Activated CD4-positive, alpha-beta T cell treated with anti-CD3 and anti-CD28 coated beads, Interleukin-2, Interleukin-6, amounts not matched to agents 100 ng/mL and 50 ng/mL, durations not matched to agents 16 hours and 8 hours (primary cell): ENCODE results near the gene BACH2.
"Not testable (repeated sequence)": the region's sequence is repeated elsewhere in the genome, so short reads cannot be mapped to it uniquely, and the experiment has no call there.

Experiments used
- DNase-seq: peaks from one replicate; pipeline ENCODE4 v3.0.0-alpha.2; 2020

BACH2 gene

DNA sequence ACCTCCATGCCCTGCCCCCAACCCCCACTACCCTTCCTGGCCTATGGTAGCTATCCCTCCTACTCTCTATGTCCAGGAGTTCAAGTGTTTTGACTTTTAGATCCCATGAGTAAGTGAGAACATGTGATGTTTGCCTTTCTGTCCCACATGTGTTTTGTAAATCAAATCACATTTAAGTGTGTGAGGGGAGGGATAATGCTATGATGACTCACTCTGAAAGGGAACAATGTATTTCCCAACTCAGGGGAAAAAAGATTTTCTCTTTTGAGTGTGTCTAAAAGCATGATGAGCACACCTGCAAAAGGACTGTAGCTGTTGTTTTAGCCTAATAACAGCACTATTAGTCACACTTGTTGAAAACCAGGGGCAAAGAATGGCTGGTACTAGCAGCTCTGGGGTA lies 208.6 kb downstream of the BACH2 start:
- peak; percentile 36 for DNase-seq

DNA sequence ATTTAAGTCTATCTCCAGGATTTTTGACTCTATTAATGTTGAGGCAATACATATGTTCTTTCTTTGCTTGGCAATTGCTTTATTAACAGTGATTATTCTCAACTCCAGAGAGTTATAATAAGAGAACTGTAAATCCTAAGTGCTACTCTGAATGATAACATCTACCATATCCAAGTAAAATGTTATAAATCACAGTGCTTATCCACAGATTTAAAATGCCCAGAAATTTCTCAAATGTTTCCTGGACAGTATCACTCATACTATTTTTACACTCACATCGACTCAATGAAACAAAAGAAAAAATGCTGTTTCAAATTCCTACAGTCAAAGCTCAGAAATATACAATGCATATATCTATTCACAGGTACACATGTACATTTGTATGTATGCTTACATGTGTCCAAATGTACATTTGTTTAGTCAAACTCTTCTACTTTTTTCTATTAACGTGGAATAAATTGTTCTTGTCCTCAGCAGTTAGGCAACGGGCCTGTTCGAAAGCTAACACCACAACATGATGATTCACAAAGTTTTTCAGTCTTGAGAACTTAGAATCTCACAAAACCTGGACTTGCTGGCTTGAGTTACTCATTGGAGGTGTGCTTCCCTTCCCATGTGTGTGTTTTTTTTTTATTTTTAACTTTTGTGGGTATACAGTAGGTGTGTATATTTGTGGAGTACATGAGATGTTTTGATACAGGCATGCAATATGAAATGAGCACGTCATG lies 209.4 kb downstream of the BACH2 start:
- no peak for DNase-seq

DNA sequence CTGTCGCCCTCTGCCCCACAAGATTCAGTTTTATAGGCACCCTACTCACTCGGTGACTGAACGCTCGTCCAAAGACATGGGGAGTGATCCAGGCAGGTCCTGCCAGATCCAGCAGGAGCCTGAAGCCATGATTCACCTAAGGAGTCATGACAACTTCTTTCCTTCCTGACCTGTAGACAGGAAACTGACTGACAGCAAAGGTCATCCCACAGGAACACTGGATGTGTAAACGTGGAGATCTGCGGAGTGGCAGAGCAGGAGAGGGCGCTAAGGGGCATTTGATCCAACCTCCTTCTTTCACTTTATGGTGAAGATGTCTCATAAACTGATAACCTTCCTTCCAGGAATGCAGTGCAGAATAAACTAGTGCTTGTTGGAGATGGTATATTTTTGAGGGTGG lies 210.1 kb downstream of the BACH2 start:
- DNase-seq: no peak

DNA sequence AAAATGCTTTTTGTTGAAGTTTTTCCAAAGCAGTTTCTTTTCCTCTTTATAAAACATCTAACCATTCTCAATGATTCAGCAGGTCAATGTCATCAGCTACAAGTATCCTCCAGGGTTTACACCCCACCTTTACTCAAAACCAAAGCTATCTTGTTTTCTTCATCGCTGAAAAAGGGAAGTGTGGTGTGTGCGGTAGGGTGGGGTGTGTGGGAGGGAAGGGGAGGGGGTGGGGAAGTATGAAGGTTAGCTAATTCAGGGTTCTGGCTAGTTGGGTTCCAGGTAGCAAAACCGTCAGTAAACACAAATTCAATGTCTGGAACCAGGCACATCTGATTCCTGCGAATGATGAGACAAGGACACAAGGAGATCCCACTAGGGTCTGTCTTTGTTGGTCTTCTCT lies 212.8 kb downstream of the BACH2 start:
- peak; percentile 71 for DNase-seq

DNA sequence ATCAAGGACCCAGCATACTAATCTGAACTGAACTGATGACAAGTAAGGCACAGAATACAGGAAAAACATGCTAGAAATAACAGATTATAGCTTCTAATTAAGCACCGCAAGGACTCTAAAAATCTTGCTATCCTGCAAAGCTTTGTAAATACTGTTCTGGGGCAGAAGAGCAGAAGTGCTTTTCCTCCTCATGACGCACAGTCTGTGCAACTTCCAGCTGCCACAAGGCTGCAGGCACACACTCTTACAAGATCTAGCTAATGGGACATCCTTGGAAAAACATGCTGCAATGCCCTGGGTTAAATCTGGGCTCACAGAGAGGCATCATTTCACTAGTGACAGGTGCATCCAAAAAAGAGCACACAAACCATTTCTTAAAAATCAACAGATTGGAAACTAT lies 213.8 kb downstream of the BACH2 start:
- DNase-seq: no peak

DNA sequence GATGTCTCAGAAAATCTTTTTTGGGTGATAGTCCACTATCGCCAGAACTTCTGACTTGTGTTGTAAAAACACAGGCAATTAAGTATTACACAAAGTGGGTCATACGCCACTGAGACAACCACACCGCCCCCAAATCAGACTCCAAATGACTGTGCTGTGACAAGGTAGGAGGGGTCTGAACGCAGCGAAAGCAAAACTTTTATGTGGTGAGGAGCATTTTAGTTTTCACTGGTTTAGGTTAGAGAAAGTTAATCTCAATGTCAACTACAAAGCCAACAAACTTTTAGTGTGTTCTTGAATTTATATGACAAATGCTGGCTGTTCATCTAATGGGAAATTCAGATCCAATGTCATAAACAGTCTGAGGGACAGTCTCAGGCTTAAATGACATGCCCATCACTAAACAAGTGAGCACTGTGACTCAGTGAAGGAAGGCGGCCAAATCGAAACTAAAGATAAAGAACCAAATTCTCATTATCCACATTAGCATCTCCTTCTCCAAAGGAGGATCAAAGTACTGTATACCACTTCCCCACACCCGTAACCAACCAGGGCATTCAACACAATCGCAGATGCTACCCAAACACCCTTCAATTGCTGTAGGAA lies 215.7 kb downstream of the BACH2 start:
- peak; percentile 92 for DNase-seq

DNA sequence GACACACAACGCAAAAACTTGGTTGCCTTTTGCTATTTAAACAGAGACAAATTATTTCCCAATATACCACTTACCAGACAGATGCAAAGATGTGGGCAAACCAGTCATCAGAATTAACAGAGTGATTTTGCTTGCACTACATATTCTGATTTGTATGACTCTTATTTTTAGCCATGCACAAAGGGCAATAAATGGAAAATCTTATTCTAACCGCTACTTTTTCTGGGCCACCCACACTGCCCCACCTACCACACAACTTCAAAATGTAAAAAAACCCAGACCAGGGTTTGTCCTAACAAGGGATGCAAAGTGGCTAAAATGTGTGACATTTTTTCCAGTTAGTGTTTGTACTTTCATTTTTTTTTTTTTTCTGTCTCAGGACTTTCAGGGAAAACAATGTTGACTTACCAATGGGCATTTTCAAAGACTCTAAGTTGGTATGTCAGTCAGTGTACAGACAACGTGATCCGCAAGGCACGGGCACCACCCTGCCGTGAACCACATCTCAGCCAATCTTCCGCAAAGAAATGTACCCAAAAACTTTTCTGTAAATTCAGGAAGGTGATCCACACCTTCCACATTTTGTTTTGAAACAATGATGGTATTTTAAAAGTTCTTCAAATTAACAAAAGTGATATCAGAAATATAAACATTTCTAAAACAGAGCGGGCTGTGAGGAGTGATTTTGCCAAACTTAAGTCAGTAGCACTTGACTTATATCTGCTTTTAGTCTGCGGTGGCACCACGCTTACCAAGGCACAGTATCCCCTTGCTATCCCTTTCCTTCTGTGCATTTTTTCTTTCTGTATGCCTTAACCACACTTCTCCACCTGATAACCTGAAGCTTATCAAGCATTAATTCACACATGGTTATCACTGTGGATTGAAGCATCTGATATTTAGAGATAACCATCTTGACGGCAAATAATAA lies 216.8 kb downstream of the BACH2 start:
- DNase-seq: peak; percentile 51

DNA sequence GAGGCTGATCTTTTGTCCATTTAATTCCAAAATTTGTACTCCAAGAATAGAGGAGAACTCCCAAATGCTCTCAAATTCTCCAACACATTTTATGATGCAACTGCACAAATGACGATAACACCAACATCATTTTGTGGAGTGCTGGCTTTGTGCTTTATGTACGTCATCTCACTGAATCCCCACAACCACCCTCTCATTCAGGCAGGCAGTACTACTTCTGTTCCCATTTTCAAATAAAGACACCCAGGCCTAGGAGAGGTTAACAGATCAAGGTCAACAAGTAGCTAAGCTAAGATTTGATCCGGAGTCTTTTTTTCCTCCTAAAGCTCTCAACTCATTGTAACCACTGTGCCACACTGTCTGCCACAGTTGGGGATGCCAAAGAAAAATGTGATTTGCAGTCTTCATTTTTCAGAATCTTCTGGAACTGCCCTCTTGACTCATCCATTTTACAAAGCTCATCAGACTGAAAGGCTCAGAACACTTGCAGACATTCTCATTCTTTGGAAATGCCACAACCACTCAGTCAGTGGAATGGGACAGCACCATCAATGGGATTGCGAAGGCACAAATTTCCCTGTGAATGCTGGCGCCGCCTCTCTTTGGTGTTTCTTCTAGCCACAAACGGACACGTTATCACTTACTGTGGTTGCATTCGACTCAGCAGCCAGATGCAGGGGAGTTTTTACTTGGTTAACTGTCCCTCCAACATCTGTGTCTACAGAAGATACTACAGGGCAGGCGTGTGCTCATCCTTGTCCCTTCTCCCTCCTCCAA lies 217.9 kb downstream of the BACH2 start:
- peak; percentile 72 for DNase-seq

DNA sequence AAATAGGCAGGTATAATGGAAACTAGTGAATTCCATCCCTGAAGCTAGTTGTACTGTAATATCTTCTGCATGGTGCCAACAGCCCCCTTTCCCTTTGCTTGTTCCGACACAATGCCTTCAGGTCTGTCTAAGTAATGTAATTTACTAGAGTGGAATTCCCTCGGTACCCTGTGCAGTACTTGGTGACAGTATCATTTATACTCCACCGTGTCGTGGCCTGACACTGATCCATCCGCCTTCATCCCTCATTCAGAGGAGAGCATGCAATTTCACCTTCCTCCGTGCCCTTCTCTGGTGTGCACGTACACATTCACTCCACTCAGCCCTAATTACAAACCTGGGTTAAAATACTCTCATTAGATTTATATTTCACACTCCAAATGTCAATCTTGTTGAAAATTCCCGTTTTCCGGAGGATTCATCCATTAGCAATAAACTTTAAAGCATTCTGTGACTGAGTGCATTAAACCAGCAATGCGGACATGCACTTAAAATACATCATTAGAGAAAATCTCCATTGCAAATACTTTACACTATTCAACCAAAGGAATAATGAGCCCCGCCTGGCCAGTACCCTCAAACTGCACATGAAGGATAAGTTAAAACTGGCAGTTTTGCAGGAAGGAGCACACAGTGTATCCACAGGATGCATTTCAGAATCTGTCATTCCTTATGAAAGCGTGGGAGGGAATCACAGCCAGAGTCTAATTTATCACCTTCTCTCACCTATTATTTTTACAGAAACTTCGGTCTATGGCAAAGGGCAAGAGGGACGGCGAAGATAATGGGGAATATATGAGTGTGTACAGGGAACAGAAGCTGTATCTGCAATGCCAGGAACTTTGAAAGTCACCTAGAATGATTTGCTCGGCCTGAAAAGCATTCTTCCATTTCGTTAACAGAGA lies 219.9 kb downstream of the BACH2 start:
- no peak for DNase-seq

DNA sequence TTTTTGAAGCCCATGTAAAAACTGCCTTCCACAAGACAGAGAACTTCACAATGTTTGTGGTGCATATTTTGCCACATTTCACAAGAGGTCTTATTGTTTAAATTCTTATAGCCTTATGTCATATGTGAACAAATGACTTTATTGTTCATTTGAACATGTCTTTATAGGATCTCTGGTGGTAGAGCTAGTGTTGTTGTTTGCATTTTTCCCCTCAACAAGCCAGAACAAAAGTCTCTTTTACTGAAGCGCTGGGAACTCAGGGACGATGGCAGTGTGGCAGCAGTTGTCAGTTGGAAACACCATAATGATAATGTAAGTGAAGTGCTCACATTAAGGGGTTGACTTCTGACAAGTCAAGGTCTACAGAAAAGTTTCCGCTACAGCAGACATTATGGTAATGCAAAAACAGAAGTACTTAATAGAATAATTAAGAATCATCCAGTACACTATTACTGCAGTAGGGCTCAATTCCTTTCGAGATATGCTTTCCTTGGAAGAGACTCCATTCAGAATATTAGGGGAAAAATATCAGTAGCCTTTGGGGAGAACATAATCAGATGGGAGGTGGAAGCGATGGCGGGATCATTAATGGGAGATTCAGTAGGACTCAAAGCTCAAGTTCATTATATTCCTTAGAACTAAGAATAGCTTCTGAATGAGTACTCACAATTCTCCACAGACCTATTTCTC lies 222.3 kb downstream of the BACH2 start:
- DNase-seq: no peak

DNA sequence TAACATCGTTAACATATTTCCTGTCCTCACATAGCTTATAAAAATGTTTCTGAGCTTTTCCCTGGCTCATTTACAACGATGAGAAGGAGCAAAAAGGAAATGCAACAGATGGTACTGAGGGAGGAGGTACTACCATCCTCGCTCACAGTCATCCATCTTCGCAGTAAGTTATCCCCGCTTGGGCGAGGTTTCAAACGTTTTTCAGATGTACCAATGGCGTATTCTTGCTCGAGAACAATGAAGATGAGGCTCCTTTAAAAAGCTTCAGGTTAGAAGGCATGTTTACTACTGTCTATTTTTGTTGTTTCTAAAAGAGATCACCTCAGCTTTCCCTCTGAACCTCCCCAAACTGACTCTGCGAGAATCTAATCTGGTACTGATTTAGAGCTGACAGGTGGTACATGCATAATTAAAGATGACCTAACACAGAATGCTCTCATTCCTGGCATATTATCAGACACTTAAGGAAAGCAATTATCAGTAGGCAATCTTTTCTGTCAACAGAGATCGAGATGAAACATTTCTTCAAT lies 223.6 kb downstream of the BACH2 start:
- no peak for DNase-seq

DNA sequence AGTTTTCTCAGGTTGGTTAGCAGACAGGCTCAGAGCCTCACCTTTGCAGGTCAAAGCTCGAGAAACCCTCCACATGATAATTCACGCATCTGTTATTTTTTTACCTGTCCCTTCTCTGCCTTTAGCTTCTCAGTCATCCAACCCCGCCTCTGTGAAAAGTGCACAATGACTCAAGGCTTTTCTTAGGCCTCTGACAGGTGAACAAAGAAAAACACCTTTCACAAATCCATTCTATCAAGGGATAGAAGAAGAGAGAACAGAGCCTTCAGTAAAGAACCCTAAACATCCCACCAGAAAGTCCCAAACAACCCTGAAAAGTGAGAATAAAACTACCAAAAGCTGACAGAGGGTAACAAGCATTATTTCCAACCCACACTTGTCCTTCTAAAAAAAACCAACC lies 224.1 kb downstream of the BACH2 start:
- DNase-seq: no peak

DNA sequence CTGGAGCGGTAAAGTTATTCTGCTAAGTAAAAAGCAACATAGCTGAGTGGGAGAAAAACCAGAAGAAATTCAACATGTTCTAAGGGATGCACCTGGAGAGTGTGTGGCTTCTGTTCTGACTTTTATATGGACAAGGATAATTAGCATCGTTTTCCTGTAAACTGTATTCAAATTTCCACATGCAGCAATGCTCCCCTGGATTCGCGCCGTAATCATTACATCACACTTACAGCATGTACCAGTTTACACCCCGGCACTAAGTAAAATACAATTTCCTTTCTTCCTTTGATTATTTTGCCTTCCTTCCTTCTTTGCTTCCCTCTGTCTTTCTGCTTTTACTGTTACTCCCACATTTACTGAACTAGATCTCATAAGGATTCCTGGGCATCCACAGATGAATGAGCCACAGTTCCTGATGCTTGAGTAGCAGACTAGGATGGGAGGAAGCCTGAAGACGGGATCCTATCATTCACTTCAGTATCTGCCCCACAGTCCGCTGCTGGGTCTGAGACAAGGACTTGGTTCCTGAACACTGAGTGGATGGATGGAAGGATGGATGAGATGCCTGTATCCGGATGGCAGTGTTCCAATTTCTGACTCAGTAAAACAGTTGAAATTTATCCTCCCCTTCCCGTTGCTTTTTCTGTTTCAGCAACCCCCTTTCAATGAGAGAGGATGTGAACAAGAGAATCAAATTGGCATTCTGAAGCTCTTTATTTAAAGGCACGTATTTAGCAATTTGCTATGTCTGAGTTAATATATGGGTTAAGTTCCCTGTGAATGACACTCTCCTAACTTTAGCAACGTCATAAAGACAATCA lies 227.7 kb downstream of the BACH2 start:
- no peak for DNase-seq

DNA sequence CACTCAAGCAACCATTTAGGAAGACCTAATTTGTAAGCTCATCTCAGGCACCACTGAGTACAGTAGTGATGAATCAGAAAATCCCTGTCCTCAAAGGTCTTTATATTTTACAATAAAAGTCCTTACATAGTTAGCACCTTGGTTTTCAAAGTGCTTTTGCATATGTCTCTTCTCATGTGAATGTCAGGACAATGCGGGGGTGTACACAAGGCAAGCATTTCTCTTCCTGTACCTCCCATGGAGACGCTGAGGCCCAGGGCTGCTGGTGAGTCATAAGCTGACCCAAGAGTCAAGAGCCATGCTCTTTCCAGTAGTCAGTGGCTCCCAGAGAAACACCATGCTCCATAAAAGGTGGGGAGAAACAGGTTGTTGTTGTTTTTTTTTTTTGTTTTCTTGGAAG lies 228.4 kb downstream of the BACH2 start:
- DNase-seq: peak; percentile 56

DNA sequence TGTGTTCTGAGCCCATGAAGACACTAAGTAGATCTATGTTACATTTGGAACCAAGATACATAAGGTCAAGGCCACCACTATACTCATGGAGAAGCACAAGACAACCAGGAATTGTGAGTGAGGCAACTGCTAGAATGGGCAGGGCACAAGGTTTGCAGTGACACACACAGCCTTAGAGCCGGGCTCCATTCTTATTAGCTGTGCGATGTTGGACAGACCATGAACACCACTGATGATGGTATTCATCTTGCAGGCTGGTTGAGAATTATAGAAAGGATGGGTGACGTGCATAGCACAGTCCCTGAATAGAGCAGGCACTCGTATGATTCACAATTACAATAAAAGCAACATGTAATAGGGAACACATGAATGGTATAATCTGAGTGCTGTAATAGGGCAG lies 229.9 kb downstream of the BACH2 start:
- no peak for DNase-seq

DNA sequence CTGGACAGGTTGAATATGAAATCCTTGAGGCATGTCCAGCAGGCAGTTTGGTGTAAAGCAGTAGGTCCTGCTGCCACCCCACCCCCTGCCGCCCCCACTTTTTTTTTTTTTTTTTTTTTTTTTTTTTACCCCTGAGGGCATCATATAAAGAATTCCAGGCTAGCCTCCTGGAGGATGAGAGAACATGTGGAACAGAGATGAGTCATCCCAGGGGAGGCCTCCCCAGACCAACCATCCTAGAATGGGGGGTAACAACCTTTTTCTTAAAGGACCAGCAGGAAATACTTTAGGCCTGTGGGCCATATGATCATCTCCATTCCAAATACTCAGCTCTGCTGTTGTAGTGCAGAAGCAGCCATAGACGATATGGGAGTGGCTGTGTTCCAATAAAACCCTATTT lies 231.5 kb downstream of the BACH2 start:
- DNase-seq: no peak

DNA sequence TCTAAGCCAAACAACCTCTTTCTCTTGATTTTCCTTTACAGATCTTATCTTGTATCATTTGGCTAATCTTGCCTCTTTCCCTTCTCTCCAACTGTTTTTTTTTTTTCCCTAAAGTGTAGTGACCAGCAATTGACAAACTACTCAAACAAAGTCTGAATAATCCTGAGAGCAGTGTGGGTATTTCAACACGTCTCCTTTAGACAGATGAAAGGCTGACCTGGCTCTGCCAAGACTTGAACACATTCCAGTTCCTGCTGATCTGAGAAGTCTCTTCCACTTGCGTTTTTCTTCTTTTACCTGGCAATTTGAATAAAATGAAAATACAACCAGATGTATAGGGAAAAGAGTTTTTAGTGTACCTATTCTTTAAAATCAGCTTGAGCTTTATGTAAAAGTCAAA lies 234.0 kb downstream of the BACH2 start:
- DNase-seq: no peak

DNA sequence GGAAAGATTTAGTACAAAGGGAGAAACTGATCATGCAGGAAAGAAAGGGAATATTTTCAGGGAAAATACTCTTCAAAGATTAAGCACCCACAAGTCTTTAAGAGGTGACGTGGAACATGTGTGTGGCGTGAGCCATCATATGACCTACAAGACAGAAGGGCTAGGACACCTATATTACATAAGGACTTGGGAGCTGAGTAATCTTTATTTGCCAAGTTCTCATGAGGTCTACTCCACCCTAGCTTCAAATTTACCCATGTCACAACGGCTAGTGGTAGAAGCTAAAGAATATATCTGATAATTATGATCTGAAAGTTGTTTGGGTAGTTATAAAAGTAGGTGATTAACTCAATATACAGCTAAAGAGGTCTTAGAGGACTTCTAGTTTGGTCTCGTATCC lies 234.6 kb downstream of the BACH2 start:
- DNase-seq: no peak

DNA sequence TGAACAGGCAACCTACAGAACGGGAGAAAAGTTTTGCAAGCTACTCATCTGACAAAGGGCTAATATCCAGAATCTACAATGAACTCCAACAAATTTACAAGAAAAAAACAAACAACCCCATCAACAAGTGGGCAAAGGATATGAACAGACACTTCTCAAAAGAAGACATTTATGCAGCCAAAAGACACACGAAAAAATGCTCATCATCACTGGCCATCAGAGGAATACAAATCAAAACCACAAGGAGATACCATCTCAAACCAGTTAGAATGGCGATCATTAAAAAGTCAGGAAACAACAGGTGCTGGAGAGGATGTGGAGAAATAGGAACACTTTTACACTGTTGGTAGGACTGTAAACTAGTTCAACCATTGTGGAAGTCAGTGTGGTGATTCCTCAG lies 237.5 kb downstream of the BACH2 start:
- not testable (repeated sequence) for DNase-seq

DNA sequence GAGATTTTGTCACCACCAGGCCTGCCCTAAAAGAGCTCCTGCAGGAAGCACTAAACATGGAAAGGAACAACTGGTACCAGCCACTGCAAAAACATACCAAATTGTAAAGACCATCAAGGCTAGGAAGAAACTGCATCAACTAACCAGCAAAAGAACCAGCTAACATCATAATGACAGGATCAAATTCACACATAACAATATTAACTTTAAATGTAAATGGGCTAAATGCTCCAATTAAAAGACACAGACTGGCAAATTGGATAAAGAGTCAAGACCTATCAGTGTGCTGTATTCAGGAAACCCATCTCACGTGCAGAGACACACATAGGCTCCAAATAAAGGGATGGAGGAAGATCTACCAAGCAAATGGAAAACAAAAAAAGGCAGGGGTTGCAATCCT lies 240.7 kb downstream of the BACH2 start:
- DNase-seq: not testable (repeated sequence)
